NT2/D1 (cell line): Measurements from ENCODE around the gene NTM.

Source experiments
- DNase-seq: peaks from one replicate; pipeline ENCODE4 v3.0.0-alpha.2; 2011; ENCODE audit warnings: low read depth, low spot score
- H3K27me3 ChIP-seq: 2 replicates; pipeline ENCODE4 v1.6.0; 2011; ENCODE audit warnings: mild to moderate bottlenecking; ENCODE audit not compliant: insufficient read length, insufficient read depth
- H3K36me3 ChIP-seq: 2 replicates; pipeline ENCODE4 v1.6.1; 2011; ENCODE audit warnings: mild to moderate bottlenecking, low read length, mixed read lengths; ENCODE audit not compliant: insufficient read depth, insufficient read length
- H3K4me1 ChIP-seq: 2 replicates; pipeline ENCODE4 v1.5.1; 2011; ENCODE audit not compliant: insufficient read depth, insufficient read length
- H3K4me3 ChIP-seq: 2 replicates; pipeline ENCODE4 v1.5.1; 2011; ENCODE audit warnings: low read depth; ENCODE audit not compliant: insufficient read length
- H3K9ac ChIP-seq: 2 replicates; pipeline ENCODE4 v1.6.0; 2011; ENCODE audit warnings: low read depth; ENCODE audit not compliant: insufficient read length
- H3K9me3 ChIP-seq: 2 replicates; pipeline ENCODE4 v1.5.1; 2011; ENCODE audit warnings: mild to moderate bottlenecking, low read length; ENCODE audit not compliant: insufficient read depth
- SUZ12 ChIP-seq: IDR thresholded peaks from 2 replicates; pipeline ENCODE4 v1.6.1; 2011; ENCODE audit not compliant: insufficient read length, insufficient read depth; ENCODE audit errors: extremely low read depth
- YY1 ChIP-seq: IDR thresholded peaks from 2 replicates; pipeline ENCODE4 v1.6.1; 2011; ENCODE audit not compliant: insufficient read length, insufficient read depth
- ZNF274 ChIP-seq: IDR thresholded peaks from 2 replicates; pipeline ENCODE4 v1.6.1; 2011; ENCODE audit warnings: mild to moderate bottlenecking, low read depth, low read length

The NTM gene

DNA sequence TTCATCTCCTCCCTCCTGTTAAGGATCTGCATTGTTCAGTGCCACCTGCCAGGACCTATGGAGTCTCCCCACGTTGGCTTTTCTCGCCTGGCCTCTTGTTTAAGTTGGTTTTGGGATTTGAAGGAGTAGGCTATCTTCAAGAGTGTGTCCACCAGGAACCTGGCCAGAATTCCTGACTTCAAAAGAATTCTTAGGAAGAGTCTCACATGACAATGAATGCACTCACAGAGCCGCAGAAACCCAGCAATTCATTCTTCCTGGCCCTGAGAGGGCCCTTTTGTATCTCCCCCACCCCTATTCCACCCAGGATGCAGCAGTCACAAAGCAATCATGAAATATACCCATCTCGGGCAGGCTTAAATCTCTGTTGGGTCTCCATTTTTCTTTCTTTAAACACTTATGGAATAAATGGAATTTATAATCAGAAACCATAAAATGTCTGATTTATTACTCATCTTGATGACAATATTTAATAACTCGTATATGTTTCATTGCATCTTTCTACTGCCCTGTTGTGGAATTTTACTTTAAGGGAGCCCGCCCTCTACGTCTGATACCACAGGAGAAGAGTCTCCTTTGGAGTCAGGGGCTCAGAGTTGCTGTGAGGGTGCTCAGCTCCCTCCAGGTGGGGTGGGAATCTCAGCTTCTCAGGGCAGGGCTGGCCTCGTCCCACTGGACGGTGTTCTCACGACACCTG, 507.0 kb downstream of the NTM start:
- Histone ChIP-seq H3K27me3 (no peaks in the 10 kb centered on the region), H3K4me1 (no peaks in the 10 kb centered on the region), H3K9me3 (no peaks in the 10 kb centered on the region), H3K36me3 (no peaks in the 10 kb centered on the region), H3K4me3 (no peak overlapping the region), H3K9ac (no peak overlapping the region)
- TF ChIP-seq YY1 (no peak), SUZ12 (no peak), ZNF274 (no peak)
- DNase-seq, result no peak

DNA sequence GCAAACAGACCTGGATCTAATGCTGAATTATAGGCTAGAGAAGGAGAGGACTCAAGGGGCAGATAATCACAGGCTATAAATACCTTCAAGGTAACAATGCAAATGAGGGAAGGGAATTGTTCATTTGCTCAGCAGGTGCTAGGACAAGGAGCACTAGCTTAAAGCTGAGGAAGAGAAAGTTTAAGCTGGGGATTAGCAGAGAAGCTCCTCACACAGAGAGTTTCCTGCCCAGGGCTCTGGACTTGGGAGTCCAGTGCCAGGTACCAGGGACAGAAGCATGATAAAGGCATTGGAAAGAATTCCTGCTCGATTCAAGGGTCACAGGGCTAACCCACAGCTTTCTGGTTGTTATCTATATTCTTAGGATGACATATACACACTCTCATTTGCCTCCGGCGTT, 509.9 kb downstream of the NTM start:
- H3K4me1 ChIP-seq, result no peaks in the 10 kb centered on the region
- DNase-seq, result no peak
- H3K9me3 ChIP-seq, result no peaks in the 10 kb centered on the region
- no peak overlapping the region for H3K4me3 ChIP-seq
- TF ChIP-seq YY1 (no peak), SUZ12 (no peak)
- H3K36me3 ChIP-seq, result no peaks in the 10 kb centered on the region
- no peaks in the 10 kb centered on the region for H3K27me3 ChIP-seq
- no peak overlapping the region for H3K9ac ChIP-seq

GRCh38 chr11:131880976-131881375, 510.6 kb downstream of the NTM start:
- Histone ChIP-seq H3K4me1 (no peaks in the 10 kb centered on the region), H3K4me3 (no peak overlapping the region), H3K9me3 (no peaks in the 10 kb centered on the region), H3K27me3 (no peaks in the 10 kb centered on the region), H3K9ac (no peak overlapping the region), H3K36me3 (no peaks in the 10 kb centered on the region)
- no peak for TF ChIP-seq YY1
- no peak for TF ChIP-seq ZNF274
- no peak for TF ChIP-seq SUZ12
- DNase-seq, result no peak

DNA sequence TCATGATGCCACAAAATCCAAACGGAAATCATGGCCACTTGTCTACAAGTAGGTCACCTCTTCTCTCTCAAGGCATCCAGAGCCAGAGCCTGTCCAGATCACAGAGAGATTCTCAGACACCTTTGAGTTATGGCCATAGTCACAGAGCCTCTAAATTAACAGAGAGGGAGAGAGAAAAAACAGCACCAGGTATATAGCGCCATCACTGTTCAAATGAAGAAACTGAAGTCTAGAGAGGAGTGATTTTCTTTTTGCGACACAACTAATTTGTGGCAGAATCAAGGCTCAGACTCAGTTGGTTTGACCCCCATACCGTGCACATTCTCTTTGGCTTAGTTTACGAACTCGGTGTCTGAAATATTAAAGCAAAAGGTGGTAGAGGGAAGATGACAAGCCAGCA, 512.9 kb downstream of the NTM start:
- Histone ChIP-seq H3K9ac (no peak overlapping the region), H3K9me3 (no peaks in the 10 kb centered on the region), H3K4me1 (no peaks in the 10 kb centered on the region), H3K4me3 (no peak overlapping the region), H3K27me3 (no peaks in the 10 kb centered on the region), H3K36me3 (no peaks in the 10 kb centered on the region)
- DNase-seq, result no peak
- TF ChIP-seq ZNF274, result no peak
- TF ChIP-seq SUZ12, result no peak
- no peak for TF ChIP-seq YY1

- TF ChIP-seq SUZ12, result no peak
- no peak for TF ChIP-seq YY1
- TF ChIP-seq ZNF274, result no peak
- H3K4me3 ChIP-seq, result no peak overlapping the region
- H3K9me3 ChIP-seq, result no peaks in the 10 kb centered on the region
- H3K4me1 ChIP-seq, result no peaks in the 10 kb centered on the region
- no peaks in the 10 kb centered on the region for H3K36me3 ChIP-seq
- no peak for DNase-seq
- no peaks in the 10 kb centered on the region for H3K27me3 ChIP-seq
- H3K9ac ChIP-seq, result no peak overlapping the region
These were observed 514.2 kb downstream of the NTM start for GRCh38 chr11:131884461-131885073.

GRCh38 chr11:131885431-131885830, 515.0 kb downstream of the NTM start:
- no peak for DNase-seq
- Histone ChIP-seq H3K4me3 (no peak overlapping the region), H3K9me3 (no peaks in the 10 kb centered on the region), H3K36me3 (no peaks in the 10 kb centered on the region), H3K9ac (no peak overlapping the region), H3K27me3 (no peaks in the 10 kb centered on the region), H3K4me1 (no peaks in the 10 kb centered on the region)
- no peak for TF ChIP-seq SUZ12
- TF ChIP-seq YY1, result no peak
- no peak for TF ChIP-seq ZNF274

DNA sequence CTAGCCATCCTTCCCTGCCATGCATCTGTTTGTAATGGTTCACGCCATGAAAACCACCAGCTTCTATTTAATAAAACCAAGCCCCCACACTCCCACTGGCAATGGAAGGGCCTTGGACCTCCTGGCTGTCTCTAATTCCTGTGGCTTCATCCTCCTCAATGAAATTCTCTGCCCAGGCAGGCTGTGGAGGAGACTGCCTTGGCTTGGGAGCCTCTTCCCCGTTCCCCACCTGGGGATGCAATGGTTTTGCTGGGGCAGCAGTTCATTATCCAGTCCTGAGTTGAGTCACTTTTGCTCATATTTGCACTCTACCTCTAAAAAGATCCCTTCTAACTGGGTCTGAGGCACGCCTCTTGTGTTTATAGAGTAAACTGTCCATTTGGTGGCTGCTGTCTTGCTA, 515.8 kb downstream of the NTM start:
- Histone ChIP-seq H3K36me3 (no peaks in the 10 kb centered on the region), H3K27me3 (no peaks in the 10 kb centered on the region), H3K4me1 (no peaks in the 10 kb centered on the region), H3K4me3 (no peak overlapping the region), H3K9me3 (no peaks in the 10 kb centered on the region), H3K9ac (no peak overlapping the region)
- TF ChIP-seq ZNF274 (no peak), YY1 (no peak), SUZ12 (no peak)
- no peak for DNase-seq
